ENCODE measurements around the gene AQP12A.

The AQP12A gene

DNA sequence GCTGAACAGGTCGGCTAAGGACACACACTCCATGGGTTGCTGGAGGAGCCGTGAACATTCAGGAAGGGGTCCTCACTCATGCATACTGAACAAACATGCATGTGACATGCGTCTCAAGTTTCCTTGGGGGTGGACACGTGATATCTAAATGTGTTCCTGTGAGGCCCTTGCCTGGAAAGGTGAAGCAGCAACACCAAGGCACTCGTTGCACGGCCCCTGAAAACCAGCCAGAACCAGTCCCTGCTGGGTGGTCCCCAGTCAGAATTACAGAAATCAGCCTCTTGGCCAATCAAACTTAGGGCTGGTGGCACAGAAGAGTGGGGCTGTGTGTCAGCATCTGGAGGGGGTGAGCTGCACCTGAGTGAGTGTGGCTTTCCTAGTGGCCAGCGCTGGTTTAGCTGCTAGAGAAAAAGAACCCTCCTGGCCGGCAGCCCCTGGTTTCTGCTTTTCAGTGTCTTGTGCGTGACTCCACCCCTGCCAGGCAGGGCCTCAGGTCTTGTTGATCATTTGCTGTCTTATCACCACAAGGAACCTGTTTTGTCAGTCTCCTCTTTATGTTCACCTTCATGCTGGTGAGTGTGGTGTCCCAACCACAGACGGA, 5.8 kb upstream of the AQP12A start:
- no peaks in the 10 kb centered on the region for H3K4me1 ChIP-seq (ENCODE audit: control insufficient read depth in 1 of 2, insufficient read depth in 1 of 2, low read depth in 1 of 2, low read length in 1 of 2)
- H3K9me3 ChIP-seq: no peaks in the 10 kb centered on the region
- H3K4me3 ChIP-seq (ENCODE audit: low read depth in 1 of 2, low read length in 1 of 2): no peak overlapping the region
- H3K27me3 ChIP-seq: peaks cover 4% of the 10 kb centered on the region
- TF ChIP-seq, protein P1, sequence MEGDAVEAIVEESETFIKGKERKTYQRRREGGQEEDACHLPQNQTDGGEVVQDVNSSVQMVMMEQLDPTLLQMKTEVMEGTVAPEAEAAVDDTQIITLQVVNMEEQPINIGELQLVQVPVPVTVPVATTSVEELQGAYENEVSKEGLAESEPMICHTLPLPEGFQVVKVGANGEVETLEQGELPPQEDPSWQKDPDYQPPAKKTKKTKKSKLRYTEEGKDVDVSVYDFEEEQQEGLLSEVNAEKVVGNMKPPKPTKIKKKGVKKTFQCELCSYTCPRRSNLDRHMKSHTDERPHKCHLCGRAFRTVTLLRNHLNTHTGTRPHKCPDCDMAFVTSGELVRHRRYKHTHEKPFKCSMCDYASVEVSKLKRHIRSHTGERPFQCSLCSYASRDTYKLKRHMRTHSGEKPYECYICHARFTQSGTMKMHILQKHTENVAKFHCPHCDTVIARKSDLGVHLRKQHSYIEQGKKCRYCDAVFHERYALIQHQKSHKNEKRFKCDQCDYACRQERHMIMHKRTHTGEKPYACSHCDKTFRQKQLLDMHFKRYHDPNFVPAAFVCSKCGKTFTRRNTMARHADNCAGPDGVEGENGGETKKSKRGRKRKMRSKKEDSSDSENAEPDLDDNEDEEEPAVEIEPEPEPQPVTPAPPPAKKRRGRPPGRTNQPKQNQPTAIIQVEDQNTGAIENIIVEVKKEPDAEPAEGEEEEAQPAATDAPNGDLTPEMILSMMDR (IDR thresholded peaks at IDR 0.05): no peak
- H3K27ac ChIP-seq: no peak overlapping the region
- no peaks in the 10 kb centered on the region for H3K36me3 ChIP-seq

DNA sequence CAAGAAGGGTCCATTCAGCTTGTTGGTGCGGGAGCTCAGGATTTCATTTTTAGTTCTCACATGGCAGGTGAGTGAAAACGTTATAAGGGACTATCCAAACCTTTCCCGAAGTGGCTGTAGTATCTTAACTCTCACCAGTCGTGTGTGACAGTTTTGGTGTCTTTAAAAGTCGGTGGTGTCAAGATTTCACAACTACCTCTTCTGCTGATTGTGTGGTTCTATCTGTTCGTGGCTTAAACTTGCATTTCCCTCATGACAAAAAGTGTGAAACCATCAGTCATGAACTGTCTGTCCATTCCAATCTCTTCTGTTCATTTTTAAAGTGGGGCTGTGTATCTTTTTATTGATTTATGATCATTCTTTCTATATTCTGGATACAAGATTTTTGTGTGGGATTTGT, 5.2 kb upstream of the AQP12A start:
- H3K27ac ChIP-seq: no peak overlapping the region
- no peaks in the 10 kb centered on the region for H3K9me3 ChIP-seq
- no peaks in the 10 kb centered on the region for H3K4me1 ChIP-seq (ENCODE audit: control insufficient read depth in 1 of 2, insufficient read depth in 1 of 2, low read depth in 1 of 2, low read length in 1 of 2)
- TF ChIP-seq, protein P1 (IDR thresholded peaks at IDR 0.05): no peak
- no peak overlapping the region for H3K4me3 ChIP-seq (ENCODE audit: low read depth in 1 of 2, low read length in 1 of 2)
- H3K27me3 ChIP-seq: peaks cover 4% of the 10 kb centered on the region
- no peaks in the 10 kb centered on the region for H3K36me3 ChIP-seq

DNA sequence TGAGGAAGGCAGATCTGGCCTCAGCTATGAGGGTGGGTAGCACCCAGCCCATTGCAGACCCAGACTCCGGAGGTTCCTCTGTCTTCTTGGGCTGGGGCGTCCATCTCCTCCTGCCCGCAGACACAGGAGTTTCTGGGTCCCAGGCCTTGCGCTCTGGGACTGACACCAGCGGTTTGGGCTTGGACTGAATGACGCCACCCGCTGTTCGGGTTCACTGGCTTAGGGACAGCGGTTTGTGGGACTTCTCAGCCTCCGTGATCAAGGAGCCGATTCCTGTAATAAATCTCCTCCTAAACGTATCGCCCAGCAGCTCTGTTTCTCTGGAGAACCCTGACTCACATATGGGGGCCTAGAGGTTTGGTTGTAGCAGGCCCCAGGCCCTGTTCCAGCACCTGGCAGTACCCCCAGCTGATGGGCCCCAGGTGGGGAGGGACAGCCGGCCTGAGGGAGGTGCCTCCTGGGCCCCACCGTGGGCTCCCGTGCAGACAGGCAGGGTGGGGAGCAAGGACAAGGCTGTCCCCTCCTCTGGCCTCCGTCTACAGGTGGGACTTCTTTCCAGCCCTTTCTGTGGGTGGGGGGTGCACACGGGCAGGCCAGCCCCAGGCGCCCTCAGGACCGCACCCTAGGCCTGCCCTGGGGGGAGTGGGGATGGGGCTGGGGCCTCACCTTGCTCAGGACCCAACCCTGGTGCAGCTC, 4.5 kb upstream of the AQP12A start:
- Histone ChIP-seq H3K27ac (no peak overlapping the region), H3K4me3 (ENCODE audit: low read depth in 1 of 2, low read length in 1 of 2) (no peak overlapping the region), H3K36me3 (no peaks in the 10 kb centered on the region), H3K27me3 (peaks cover 4% of the 10 kb centered on the region), H3K4me1 (ENCODE audit: control insufficient read depth in 1 of 2, insufficient read depth in 1 of 2, low read depth in 1 of 2, low read length in 1 of 2) (no peaks in the 10 kb centered on the region), H3K9me3 (no peaks in the 10 kb centered on the region)
- TF ChIP-seq, protein P1 (IDR thresholded peaks at IDR 0.05): no peak

DNA sequence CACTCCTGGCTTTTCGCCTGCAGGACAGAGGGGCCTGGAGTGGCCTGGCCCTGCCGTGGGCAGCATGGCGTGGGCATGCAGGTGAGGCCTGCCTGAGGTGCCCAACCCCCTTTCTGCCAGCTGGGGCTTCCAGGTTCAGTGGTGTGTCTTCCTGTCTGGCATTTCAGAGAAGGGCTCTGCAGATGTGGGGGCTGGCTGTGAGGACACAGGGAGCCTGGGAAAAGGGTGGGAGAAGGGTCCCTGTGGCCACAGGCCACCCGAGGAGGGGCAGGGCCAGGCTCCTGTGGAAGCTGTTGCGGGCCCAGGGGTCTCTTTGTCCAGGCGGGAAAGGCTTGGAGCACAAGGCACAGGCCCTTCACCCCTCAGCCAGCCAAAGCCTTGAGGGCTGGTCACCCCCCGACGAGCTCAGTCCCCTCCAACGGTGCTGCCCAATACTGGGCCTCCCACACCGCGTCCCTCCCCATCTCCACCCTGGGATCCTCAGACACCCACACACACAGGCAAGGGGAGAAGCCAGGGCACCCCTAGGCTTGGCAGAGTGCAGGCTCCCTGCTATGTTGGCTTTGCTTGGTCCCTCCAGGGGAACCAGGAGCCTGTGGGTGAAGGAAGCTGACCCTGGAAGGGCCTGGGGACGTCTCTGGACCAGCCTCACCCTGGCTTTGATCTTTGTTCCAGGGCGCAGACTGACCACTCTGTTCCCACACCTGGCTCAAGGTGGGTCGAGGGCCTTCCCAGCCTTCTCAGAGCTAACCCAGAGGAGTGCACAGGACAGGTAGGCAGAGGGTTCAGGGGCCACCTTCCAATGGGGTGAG, 3.7 kb upstream of the AQP12A start:
- H3K4me1 ChIP-seq (ENCODE audit: control insufficient read depth in 1 of 2, insufficient read depth in 1 of 2, low read depth in 1 of 2, low read length in 1 of 2): no peaks in the 10 kb centered on the region
- TF ChIP-seq, protein P1 (IDR thresholded peaks at IDR 0.05): no peak

DNA sequence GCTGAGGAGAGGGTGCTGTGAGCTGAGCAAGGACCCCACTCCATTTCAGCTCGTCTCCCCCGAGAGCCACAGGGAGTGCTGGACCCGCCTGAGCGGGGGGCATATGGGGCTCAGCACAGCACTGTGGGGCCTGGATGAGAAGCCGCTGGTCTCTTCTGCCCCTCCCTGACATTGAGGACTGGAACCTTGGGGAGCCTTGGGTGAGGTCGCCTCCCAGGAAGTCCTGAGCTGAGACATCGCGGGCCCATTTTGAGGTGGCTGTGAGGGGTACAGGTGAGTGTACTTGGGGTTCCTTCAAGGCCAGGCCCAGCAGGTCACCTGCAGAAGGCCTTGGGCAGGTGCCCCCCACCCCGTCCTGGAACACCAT, 3.1 kb upstream of the AQP12A start:
- Histone ChIP-seq H3K4me3 (ENCODE audit: low read depth in 1 of 2, low read length in 1 of 2) (no peak overlapping the region), H3K27me3 (peaks cover 4% of the 10 kb centered on the region), H3K36me3 (no peaks in the 10 kb centered on the region), H3K4me1 (ENCODE audit: control insufficient read depth in 1 of 2, insufficient read depth in 1 of 2, low read depth in 1 of 2, low read length in 1 of 2) (no peaks in the 10 kb centered on the region), H3K27ac (no peak overlapping the region), H3K9me3 (no peaks in the 10 kb centered on the region)
- TF ChIP-seq, protein P1 (IDR thresholded peaks at IDR 0.05): no peak

More for the DNA sequence above, 3.7 kb upstream of the AQP12A start:
- Histone ChIP-seq H3K27me3 (peaks cover 4% of the 10 kb centered on the region), H3K36me3 (no peaks in the 10 kb centered on the region), H3K9me3 (no peaks in the 10 kb centered on the region), H3K4me3 (ENCODE audit: low read depth in 1 of 2, low read length in 1 of 2) (no peak overlapping the region), H3K27ac (no peak overlapping the region)

Data from neutrophil (primary cell).